Vagina (tissue), 2 donors: ENCODE data around the gene GGA1.

Experiments
- CTCF ChIP-seq, 3 experiments: fragments of 450-650 bp in 2 of 3; fragments of 200-600 bp in 1 of 3; sonication (generic) in 1 of 3; IDR thresholded peaks; one replicate each; pipeline ENCODE4 v1.5.1; 2017 to 2019; ENCODE audit warnings: antibody characterized with exemption in 3 of 3, mild to moderate bottlenecking in 2 of 3, moderate library complexity in 2 of 3
- POLR2A ChIP-seq, 2 donors: fragments of 450-650 bp; IDR thresholded peaks; one replicate each; pipeline ENCODE4 v1.6.1; 2017; ENCODE audit warnings: antibody characterized with exemption in 2 of 2, mild to moderate bottlenecking in 2 of 2, moderate library complexity in 2 of 2
- POLR2AphosphoS5 ChIP-seq, 2 donors: sonication (generic); formaldehyde crosslinking; IDR thresholded peaks; one replicate each; pipeline ENCODE4 v1.9.0; 2017; ENCODE audit warnings: antibody characterized with exemption in 2 of 2, mild to moderate bottlenecking in 2 of 2, low read depth in 1 of 2; ENCODE audit not compliant: insufficient read depth in 1 of 2

DNA sequence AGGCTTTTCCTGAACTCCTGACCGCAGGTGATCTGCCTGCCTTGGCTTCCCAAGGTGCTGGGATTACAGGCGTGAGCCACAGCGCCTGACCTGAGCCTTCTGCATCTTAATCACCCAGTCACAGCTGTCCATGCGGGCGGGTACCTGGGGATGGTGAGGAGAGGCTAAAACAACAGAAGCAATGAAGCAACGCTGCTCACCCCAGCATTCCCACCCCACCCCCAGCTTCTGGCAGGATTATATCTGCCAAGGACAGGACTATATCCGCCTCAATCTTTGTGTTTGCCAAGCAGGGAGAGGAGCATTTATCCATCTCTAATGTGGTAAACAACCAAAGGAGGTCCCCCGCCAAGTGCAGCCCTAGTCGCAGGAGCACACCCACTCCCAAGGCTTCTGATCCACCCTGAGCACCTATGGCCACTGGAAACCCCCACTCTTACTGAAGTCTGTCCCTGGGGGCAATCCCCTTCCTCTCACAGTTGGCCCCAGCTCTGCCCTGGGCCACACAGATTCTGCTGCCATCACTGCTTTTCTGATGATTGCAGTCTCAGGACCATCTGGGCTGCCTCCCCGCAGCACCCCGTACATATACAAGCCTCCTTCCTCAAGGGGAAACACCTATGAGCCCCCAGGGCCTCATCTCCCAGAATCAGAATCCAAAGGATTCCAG is 20.0 kb upstream of the GGA1 start:
- no peak for TF ChIP-seq CTCF (IDR thresholded peaks at IDR 0.05)
- TF ChIP-seq POLR2A (IDR thresholded peaks at IDR 0.05), result no peak
- no peak for TF ChIP-seq POLR2AphosphoS5 (IDR thresholded peaks at IDR 0.05; ENCODE audit: insufficient read depth in 1 of 2, low read depth in 1 of 2)
